ENCODE results near the gene ACP2.

Gene ACP2

DNA sequence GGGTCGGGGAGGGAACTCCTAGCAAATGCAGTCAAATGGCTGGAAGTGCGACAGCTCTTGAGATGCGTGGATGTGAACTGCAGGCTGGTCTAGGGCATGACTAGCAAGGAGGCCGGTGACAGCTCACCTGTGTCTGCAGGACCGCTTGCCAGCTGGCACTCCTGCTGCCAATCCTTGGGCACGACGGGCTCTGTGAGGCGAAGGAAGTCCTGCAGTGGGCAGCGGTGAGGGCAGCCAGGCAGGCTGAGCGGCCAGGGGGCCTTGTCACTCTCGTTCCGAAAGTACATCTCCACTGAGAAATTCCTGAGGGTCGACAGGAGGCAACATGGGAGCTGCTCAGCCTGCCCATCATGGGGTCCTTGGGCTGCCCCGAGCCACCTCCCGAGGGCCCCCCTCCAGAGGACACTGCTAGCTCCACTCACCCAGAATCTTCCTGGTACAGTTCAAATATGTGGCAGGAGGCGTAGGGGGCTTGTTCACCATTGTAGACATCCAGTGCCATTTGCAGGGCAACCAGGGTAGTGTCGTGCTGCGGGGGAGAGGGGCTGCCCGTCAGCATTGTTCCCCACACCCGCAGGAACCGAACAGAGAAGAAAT, 5.9 kb downstream of the ACP2 start:
- peak overlapping the region; percentile 70 for H3K27ac ChIP-seq

DNA sequence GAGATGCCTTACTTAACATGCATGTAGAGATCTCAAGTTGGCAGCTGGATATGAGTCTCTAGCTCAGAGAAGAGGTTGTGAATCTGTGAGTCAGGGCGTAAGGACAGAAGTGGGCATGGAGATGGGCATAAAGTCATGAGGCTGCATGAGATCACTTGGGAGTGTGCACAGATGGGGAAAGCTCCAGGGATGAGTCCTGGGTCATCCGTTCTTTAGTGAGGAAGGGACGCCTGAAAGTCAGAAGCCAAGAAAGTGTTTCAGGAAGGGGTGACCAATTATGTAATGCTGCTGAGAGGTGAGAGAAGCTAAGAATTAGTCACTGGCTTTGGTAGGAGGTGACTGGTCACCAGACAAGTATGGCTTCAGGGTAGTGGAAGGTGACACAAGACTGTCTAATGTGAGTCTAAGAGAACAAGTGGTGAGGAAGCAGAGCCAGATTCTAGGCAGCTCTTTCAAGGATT, 6.7 kb downstream of the ACP2 start:
- H3K27ac ChIP-seq: no peak overlapping the region
- no peak for TF ChIP-seq ZFX (IDR thresholded peaks at IDR 0.05; ENCODE audit: borderline replicate concordance)
- TF ChIP-seq, protein P1, sequence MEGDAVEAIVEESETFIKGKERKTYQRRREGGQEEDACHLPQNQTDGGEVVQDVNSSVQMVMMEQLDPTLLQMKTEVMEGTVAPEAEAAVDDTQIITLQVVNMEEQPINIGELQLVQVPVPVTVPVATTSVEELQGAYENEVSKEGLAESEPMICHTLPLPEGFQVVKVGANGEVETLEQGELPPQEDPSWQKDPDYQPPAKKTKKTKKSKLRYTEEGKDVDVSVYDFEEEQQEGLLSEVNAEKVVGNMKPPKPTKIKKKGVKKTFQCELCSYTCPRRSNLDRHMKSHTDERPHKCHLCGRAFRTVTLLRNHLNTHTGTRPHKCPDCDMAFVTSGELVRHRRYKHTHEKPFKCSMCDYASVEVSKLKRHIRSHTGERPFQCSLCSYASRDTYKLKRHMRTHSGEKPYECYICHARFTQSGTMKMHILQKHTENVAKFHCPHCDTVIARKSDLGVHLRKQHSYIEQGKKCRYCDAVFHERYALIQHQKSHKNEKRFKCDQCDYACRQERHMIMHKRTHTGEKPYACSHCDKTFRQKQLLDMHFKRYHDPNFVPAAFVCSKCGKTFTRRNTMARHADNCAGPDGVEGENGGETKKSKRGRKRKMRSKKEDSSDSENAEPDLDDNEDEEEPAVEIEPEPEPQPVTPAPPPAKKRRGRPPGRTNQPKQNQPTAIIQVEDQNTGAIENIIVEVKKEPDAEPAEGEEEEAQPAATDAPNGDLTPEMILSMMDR (IDR thresholded peaks at IDR 0.05): no peak

More for the DNA sequence above, 5.9 kb downstream of the ACP2 start:
- TF ChIP-seq ZFX (IDR thresholded peaks at IDR 0.05; ENCODE audit: borderline replicate concordance): no peak
- TF ChIP-seq, protein P1 (IDR thresholded peaks at IDR 0.05): no peak

DNA sequence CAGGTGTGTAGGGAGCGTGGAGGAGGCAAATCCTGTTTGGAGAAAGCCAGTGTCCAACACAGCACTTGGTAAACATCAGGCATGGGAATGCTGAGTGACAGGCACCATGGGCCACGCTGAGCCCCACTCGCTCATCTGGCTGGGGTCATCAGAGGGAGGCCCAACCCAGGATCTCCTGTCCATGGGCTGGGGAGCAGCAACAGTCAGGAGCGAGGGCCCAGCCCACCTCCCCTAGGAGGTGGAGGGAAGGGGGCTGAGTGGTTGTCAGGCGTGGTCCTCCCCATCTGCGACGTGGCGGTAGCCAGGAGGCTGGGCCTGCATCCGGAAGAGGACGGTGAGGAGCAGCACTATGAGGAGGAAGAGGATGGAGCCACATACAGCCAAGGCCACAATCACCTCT, 8.8 kb downstream of the ACP2 start:
- TF ChIP-seq, protein P1 (IDR thresholded peaks at IDR 0.05): no peak
- no peak overlapping the region for H3K27ac ChIP-seq

DNA sequence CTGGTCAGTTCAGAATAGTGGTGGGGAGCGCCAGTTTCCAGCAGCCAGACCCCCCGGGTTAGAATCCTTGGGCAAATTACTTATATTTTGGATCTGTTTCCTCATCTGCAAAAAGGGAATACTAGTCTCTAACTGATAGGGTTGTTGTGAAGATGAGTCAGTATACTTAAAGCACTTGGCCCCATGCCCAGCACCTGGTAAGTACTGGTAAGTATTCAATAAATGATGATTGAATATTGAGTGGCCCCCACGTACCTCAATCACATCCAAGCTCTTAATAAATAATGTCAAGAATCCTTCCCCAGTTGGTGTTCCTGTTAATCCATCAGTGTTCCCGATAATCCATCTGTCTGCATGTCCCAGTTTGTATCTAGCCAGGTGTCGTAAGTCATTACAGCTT, 12.1 kb downstream of the ACP2 start:
- TF ChIP-seq, protein P1 (IDR thresholded peaks at IDR 0.05): no peak
- TF ChIP-seq ZFX (IDR thresholded peaks at IDR 0.05; ENCODE audit: borderline replicate concordance): no peak
- no peak overlapping the region for H3K27ac ChIP-seq

DNA sequence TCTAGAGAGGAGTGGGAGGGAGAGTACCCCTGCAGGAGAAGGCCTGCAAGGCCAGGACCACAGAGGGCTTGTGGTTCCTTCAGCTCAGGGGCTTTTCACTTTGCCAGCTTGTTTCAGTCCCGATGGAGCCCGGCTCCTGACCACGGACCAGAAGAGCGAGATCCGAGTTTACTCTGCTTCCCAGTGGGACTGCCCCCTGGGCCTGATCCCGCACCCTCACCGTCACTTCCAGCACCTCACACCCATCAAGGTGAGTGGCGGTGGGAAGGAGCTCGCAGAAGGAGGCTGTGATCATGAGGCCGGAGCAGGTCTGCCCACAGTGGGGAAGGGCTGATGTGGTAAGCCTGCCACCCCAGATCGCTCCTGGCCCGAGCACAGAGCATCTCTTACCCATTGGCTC, 13.5 kb downstream of the ACP2 start:
- TF ChIP-seq ZFX (IDR thresholded peaks at IDR 0.05; ENCODE audit: borderline replicate concordance): no peak
- TF ChIP-seq, protein P1 (IDR thresholded peaks at IDR 0.05): no peak
- peak overlapping the region; percentile 77 for H3K27ac ChIP-seq

DNA sequence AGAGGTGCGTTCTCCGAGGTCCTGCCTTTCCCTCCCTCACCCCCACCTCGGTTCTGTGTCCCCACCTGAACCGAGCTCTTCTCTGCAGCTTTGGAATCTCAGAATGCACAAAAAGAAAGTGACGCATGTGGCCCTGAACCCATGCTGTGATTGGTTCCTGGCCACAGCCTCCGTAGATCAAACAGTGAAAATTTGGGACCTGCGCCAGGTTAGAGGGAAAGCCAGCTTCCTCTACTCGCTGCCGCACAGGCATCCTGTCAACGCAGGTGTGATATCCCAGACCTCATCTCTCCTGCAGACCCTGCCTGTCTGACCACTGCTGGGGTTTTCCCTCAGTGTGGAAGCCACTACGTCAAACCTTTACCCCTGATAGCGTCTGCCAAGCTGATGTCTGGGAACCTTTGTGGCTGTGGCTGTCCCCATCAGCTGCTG, 13.9 kb downstream of the ACP2 start:
- TF ChIP-seq, protein P1 (IDR thresholded peaks at IDR 0.05): no peak
- no peak for TF ChIP-seq ZFX (IDR thresholded peaks at IDR 0.05; ENCODE audit: borderline replicate concordance)

DNA sequence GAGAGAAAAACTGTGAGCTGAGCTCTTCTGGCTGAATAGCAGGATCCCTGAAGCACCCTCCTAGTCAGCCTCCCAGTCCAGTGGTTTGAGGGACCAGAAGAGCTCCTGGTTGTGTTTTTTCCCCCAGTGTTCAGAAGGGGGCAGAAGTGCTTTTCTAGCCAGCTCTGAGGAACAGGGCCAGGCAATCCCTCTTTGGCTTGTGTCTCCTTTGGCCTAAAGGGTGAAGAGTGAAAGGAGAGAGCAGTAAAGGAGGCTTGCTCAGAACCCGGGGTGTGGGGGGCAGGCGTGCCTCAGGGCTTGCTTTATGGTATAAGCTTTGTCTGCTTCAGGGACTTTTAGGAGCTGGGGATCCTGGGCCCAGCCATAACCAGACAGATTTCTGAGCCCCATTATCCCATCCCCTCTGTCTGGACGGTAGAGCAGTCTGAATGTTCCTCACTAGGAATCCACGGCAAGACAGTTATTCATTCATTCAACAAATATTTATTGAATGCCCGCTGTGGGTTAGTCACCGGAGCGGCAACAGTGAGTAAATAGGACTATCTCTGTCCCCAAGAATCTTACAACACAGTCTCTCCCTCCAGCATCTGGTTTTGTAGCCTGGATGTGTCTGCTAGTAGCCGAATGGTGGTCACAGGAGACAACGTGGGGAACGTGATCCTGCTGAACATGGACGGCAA, 14.5 kb downstream of the ACP2 start:
- TF ChIP-seq, protein P1 (IDR thresholded peaks at IDR 0.05): peak; percentile 36
- no peak for TF ChIP-seq ZFX (IDR thresholded peaks at IDR 0.05; ENCODE audit: borderline replicate concordance)
- H3K27ac ChIP-seq: peak overlapping the region; percentile 77

More for the DNA sequence above, 13.9 kb downstream of the ACP2 start:
- peak overlapping the region; percentile 77 for H3K27ac ChIP-seq

Measured in 22Rv1 (cell line).